Stimulated activated CD8-positive, alpha-beta memory T cell treated with anti-CD3 and anti-CD28 coated beads, Interleukin-7, amount 100 ng/mL, for 48 hours (primary cell): ENCODE data around the gene NR2F2.

Experiments used
- DNase-seq, 2 donors: peaks; one replicate each; pipeline ENCODE4 v3.0.0-alpha.2; 2020; ENCODE audit warnings: low read depth in 1 of 2; ENCODE audit errors: extremely low read depth in 1 of 2

Gene NR2F2

DNA sequence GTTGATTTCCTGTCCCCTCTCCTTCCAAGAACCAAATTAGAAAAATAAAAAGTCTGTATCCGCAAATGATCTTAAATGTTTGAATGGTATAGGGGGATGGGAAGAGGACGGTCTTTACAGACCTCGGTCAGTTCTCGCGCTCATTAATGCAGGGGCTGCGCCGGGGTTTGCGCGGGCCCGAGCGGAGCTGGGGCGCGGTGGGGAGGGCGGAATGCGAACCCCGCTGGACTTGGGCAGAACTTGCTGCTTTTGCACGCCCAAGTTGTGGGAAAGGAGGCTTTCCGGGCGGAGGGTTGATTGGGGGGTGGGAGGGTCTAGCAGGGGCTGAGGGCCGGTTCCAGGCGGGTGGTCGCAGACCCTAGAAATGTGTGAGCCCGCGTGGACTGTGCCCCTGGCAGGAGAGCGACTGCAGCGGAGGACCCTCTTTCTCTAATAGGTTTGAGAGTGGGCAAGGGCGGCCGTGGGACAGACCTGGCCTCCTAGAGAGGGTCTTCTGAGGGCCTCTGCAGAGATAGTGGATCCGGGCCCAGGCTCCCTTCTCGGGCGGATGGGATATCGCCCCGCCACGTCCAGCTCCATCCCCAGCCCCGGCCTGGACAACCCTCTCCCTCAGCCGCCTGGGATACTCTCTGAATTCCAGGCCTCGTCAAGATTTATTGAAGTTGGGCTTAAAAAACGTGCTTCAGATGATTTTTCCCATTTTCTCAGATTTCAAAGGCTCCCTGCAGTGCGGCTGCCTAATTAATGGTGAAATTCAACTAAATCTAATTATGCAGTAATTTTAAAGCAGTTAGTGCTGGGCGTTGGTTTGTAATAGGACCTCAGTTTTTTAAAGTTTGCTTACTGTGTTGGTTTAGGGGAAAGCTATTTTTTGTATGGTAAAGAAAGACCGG, 11.3 kb downstream of the NR2F2 start:
- DNase-seq, result no peak

GRCh38 chr15:96342406-96343112, 12.1 kb downstream of the NR2F2 start:
- no peak for DNase-seq

DNA sequence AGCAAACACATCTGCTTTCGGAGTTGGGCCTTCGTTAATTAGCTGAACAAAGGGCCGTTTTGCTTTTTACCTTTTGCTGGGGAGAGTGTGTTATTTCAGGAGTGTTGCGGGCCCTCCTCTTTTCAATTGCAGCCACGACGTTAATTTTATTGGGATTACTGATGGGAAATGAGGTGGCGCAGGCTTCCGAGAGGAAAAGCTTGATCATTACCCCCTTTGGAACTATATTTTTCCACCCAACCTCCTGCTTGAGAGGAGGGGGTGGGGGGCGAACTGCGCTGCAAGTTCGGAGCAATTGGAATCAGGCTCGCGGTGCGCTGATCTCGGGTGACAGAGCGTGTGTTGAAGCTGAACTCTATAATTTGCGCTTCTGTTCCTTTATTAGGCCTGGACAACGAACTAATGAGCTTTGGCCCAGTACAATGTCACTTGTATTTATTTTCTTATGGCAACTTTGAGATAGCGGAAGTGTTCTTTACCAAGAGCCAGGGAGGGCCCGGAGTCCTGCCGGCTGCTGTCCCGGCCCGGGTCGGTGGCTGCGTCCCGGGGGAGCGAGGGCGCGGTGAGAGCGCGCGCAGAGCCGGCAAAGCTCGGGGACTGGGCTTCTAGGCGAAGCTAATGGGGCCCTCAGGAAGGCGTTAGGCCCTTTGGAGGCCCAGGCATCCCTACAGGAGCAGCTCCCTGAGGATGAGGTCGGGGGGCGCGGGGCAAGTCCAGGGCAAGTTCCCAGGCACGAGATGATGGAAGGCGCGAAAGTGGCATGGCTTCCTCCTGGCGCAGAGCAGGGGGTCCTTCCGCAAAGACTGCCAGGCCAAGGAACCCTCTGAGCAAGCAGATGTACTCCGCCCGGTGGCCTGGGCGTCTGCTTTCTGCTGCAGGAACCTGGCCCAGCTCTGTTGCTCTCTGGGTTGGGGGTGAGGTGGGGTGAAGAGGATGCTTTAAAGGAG, 12.9 kb downstream of the NR2F2 start:
- DNase-seq, result no peak

GRCh38 chr15:96344060-96344705, 13.7 kb downstream of the NR2F2 start:
- no peak for DNase-seq

DNA sequence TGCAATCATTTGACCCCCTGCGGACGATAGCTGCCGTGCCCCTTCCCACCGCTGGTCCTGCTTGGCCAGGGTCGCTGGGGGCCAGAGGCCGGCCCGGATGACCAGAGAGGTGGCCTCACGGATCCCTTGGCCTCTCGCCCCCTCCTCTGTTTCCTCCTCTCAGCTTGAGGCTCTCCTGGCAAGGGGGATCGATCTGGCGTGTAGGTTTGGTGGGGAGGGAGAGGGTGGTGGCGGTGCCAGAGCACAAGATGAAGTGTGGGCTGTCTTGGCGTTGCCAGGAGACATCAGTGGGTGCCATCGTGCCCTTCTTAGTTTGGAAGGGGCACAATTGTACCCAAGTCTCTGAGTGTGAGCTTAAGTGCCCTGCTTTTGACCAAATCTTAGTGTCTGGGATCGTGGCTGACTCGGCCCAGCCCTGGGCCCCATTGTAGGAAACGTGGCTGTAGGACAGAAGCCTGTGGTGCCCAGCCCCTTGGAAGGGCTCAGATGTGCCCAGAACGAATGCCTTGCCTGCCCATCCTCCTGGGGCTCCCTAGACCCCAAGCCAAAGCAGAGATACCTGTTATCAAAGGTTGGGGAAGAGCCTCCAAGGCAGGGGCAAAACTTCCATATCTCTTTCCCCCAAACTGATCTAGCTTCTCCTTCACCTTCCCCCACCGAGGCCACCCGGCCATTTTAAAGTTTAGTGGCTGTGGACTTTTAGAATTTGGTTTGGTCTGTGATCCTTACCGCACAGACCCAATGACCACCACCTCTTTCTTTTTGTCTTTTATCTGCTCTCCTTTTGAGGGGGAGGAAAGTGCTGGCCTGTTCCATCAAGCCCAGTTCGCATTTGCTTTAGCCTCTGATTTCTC, 14.4 kb downstream of the NR2F2 start:
- no peak for DNase-seq

DNA sequence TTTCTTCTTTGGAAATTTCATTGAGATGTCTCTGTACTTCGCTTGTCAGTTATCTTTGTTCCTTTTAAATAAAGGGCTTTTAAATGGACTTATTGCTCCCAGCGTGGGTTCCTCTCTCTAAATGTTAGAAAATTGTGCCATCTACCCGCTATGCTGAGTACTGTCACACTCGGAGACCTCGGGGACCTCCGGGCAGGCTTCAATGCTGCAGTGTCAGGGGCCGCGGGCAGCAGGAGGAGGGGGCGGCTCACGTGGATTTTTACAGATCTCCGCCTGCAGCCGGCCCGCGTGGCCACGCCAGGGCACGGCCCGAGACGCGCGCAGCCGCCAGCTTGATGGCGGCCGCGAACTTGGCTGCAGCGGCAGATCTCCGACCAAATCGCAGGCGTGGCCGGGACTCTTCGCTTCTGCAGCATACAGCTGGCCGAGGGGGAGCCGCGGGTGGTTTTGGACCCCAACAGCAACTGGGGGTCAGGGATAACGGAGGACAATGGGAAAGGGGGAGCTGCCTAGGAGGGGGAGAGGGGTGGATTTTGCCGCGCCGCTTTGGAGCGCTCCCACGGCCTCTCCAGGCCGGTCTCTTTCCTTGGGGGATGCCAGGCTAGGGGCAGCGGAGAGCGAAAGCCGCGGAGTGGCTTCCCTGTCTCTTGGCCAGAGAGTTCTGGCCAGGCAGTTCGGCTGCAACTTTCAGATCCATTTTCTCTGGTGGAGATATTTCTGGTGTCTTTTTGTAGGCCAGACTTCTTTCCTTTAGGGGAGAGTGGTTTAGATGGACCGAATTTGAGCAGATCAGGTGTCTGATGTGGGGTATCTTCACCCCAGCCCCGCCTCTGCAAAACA, 15.3 kb downstream of the NR2F2 start:
- no peak for DNase-seq

- DNase-seq, result no peak
These were observed 16.0 kb downstream of the NR2F2 start for GRCh38 chr15:96346409-96346970.

DNA sequence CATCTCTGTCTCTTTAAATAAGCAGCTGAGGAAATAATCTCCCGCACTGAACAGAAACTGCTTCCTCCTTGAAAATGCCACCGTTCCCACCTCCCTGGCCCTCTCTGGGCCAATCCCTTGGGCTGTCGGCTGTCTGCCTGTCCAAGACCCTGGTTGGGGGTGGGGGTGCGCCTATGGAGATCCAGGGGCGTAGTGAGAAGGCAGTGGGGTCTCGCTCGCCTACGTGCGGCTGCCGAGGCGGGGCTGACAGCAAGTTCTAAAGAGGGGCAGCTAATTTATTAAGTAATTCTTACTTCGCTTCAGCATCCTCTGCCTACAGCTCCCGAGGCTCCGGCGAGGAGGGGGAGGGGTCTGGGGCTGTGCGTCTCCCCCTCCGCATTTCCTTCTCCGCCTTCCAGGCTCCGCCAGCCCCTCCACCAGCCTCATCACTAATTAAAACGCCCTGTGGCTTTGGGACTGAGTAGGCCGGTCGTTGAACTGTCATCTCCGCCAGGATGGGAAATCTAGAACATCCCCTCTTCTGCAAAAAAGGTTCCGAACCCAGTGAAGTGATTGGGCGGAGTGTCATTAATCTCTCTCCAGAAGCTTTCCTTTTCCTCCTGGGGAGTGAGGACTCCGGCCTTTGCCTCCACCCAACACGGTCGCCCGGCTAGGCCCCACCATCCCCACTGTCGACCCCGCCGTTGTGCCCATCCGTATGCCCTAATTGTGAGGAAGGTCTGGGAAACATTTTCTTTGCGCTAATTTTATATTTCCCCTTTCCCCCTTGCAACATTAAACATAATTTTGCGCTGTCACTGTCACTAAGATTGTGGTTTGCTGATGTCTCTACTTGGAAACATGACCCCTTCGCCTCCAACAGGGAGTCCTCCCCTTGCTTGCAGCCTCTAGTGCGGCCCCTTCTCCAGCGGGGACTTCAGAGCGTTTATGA, 16.9 kb downstream of the NR2F2 start:
- no peak for DNase-seq

GRCh38 chr15:96348112-96349027, 17.9 kb downstream of the NR2F2 start:
- no peak for DNase-seq

- no peak for DNase-seq
These were observed 18.7 kb downstream of the NR2F2 start for GRCh38 chr15:96349034-96349856.

- no peak for DNase-seq
These were observed 19.6 kb downstream of the NR2F2 start for GRCh38 chr15:96349857-96350720.

DNA sequence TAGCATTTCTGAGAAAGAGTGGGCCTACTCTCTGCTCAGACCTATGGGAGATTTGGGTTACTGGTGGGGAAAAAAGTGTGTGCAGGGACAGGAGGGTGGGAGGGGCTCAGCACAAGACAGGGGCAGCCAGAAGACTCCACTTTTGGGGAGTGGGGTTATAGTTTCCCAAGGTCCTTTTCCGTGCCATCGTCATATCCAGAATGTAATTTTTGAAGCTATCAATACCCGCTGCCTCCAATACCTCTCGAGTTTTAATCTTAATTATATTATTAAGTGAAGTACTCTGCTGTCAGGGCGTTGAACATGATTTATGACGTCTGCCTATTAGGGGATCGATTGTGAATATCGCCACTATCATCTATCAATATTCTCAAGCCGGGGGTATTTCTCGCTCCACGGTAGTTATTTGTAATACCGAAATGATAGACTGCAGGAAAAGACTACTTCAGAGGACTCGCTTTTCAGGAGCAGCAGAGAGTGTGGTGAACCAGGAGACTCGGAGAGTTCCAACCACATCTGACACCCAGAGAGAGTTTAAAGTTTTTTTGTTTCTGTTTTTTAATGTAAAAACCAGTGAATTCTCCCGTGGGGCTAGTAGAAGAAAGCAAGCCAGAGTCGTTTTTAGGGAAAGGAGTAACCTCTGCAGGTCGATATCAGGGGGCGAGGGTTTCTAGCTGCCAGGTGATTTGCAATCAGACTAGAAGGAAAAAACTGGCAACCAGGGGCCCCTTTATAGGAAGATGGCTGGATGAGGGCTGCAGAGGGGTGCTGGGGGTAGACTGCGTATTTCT, 20.6 kb downstream of the NR2F2 start:
- no peak for DNase-seq

DNA sequence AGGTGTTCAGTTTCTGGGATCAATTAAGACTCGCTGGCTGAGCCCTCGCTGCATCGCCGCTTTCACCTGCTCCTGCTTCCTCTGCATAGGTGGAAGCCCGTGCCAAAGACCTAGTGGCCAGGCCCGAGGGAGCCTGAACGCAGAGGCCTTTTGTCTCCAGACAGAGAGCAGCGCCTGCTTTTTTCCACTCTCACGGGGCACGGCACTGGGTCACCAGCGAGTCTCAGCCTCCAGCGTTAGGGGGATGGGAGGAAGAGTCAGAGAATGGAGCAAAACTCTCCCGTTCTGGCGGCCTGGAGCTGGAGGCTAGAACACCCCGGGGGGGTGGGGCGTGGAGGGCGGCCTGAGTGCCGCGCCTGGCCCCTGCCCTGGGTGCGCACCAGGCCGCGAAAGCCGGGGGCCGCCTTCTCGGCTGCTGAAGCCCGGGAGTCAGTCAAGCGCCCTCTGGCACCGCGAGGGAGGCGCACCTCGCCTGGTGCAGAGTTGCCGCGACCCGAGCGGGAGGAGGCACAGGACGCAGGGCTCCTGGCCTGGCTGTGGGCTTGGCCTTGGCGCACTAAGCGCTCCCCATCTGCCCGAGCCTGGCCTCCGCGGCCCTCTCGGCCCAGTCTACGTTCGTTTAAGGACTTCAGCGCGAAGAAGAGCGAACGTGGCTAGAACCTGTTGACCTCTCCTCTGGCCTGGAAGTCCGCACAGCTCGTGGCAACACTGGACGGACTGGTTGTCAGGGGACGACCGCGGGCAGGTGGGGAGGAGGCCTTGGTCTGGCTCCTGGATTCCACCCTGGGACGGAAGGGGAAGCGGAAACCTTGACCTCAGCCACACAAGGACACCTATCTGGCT, 21.5 kb downstream of the NR2F2 start:
- no peak for DNase-seq
